ENCODE data around the gene PSMD5.

DNA sequence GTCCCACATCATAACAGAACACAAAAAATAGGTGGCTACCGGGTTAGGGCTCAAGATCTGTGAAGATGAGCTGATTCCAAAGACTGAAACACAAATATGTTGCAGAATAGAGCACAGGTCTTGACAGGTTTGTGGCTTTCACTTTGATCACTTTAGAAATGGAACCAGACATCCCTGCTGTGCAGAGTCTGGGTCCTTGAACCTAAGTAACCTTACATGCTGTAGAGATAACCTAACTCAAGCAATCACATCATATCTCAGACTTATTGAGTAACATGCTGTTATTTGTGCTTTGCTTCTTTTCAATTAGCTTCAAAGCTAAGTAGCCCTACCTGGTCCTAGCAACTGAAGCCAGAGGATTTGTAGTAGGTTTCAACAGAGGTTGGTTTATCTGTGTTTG, 73.8 kb downstream of the PSMD5 start:
- TF ChIP-seq, protein P1, sequence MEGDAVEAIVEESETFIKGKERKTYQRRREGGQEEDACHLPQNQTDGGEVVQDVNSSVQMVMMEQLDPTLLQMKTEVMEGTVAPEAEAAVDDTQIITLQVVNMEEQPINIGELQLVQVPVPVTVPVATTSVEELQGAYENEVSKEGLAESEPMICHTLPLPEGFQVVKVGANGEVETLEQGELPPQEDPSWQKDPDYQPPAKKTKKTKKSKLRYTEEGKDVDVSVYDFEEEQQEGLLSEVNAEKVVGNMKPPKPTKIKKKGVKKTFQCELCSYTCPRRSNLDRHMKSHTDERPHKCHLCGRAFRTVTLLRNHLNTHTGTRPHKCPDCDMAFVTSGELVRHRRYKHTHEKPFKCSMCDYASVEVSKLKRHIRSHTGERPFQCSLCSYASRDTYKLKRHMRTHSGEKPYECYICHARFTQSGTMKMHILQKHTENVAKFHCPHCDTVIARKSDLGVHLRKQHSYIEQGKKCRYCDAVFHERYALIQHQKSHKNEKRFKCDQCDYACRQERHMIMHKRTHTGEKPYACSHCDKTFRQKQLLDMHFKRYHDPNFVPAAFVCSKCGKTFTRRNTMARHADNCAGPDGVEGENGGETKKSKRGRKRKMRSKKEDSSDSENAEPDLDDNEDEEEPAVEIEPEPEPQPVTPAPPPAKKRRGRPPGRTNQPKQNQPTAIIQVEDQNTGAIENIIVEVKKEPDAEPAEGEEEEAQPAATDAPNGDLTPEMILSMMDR (conservative IDR thresholded peaks at IDR 0.05; ENCODE audit: low read depth, low read length), result no peak
- TF ChIP-seq EZH2 (IDR thresholded peaks at IDR 0.05; ENCODE audit: borderline replicate concordance, low read depth, low read length, poor library complexity, severe bottlenecking), result no peak

Measured in A673 (cell line).